ENCODE data around the gene GNAS. TPM values are rescaled to one million over a fixed set of nuclear protein-coding genes. Genes with fewer than 3 reads are reported as not detected.

Gene GNAS
- total and polyA plus RNA-seq, 4 donors, result 838 to 1,060 (median 907) TPM

DNA sequence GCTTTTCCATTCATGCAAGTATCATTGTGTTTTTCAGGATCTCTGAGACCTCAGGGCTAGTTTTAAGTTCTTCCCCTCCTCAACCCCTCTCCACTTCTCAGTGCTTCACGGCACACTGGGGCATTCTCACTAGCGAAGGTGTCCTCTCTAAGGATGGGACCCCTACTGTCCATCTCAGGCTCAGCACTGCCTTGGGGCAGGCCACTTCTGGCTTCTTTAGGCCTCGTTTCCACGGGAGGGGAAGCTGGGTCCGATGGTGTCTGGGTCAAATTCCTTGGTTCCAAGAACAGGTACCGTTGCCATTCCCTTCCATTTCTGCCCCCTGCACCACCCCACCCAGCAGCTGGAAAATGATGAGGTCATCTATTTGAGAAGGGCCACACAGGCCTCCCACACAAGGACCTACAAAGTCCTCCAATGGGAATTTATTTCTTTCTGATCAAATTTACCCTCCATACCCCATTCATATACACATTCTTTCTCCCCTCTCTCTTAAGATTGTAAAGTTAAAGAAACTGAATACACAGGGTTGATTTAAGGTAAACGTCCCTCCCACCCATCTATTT is 17.2 kb downstream of the GNAS start:
- no peak for DNase-seq
- no peaks in the 10 kb centered on the region for H3K9me3 ChIP-seq (ENCODE audit: control insufficient read depth, low read length)
- no peak overlapping the region for H3K4me3 ChIP-seq (ENCODE audit: low read length in 2 of 2)
- ATAC-seq (ENCODE audit: low FRiP score), result no peak
- WGBS, 2 donors, result 78 to 83% methylated on average over 7 of the region's 7 CpGs
- no peak overlapping the region for H3K27ac ChIP-seq (ENCODE audit: low read depth in 1 of 2, low read length in 2 of 2)
- H3K36me3 ChIP-seq (ENCODE audit: control insufficient read depth in 1 of 2, insufficient read depth in 2 of 2, low read length in 1 of 2), result no peaks in the 10 kb centered on the region
- intact Hi-C loops (cut with DNase I), result loop anchor here (1.0 to 10.0 kb wide), 5 partner anchors 215 to 588 kb away; no protein-coding TSS in a partner anchor
- no peaks in the 10 kb centered on the region for H3K27me3 ChIP-seq (ENCODE audit: control insufficient read depth in 1 of 2, insufficient read depth in 2 of 2, low read length in 1 of 2)
- H3K4me1 ChIP-seq (ENCODE audit: control insufficient read depth in 1 of 2, insufficient read depth in 2 of 2, low read length in 2 of 2), result no peaks in the 10 kb centered on the region

- 42 to 47% methylated on average over 7 of the region's 7 CpGs for WGBS, 2 donors
- peak; percentile 79 to 85 for DNase-seq
- intact Hi-C loops (cut with DNase I), result loop anchor here (1.0 to 10.0 kb wide), 3 partner anchors 214 to 352 kb away; no protein-coding TSS in a partner anchor
- no peak overlapping the region for H3K27ac ChIP-seq (ENCODE audit: low read depth in 1 of 2, low read length in 2 of 2)
- H3K4me3 ChIP-seq (ENCODE audit: low read length in 2 of 2), result no peak overlapping the region
- peak; percentile 79 for ATAC-seq (ENCODE audit: low FRiP score)
- H3K9me3 ChIP-seq (ENCODE audit: control insufficient read depth, low read length), result no peaks in the 10 kb centered on the region
- H3K27me3 ChIP-seq (ENCODE audit: control insufficient read depth in 1 of 2, insufficient read depth in 2 of 2, low read length in 1 of 2), result no peaks in the 10 kb centered on the region
- H3K4me1 ChIP-seq (ENCODE audit: control insufficient read depth in 1 of 2, insufficient read depth in 2 of 2, low read length in 2 of 2), result no peaks in the 10 kb centered on the region
- no peaks in the 10 kb centered on the region for H3K36me3 ChIP-seq (ENCODE audit: control insufficient read depth in 1 of 2, insufficient read depth in 2 of 2, low read length in 1 of 2)
These were observed 17.9 kb downstream of the GNAS start for GRCh38 chr20:58870293-58871014.

DNA sequence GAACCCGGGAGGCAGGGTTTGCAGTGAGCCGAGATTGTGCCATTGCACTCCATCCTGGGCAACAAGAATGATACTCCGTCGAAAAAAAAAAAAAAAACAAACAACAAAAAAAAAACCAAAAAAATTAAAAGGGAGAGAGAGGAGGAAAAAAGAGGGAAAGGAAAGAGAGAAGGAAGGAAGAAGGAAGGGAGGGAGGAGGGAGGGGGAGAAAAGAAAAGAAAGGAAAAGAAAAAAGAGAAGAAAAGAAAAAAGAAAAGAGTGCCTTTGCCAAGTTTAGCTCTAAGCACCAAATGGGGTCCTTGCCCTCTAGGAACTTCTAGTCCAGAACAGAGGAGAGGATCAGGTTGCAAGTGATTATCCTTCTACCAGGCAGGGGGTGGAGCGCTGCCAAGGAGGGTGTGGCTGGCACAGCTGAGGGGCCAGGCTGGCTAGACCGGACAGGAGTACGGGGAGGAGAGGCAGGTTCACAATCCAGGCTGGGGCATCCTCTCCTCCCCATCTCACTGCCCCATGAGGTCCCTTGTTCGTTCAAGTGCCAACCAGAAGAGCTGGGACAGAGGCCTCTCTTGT is 19.1 kb downstream of the GNAS start:
- no peak for DNase-seq
- ATAC-seq (ENCODE audit: low FRiP score), result no peak
- Histone ChIP-seq H3K36me3 (ENCODE audit: control insufficient read depth in 1 of 2, insufficient read depth in 2 of 2, low read length in 1 of 2) (no peaks in the 10 kb centered on the region), H3K4me1 (ENCODE audit: control insufficient read depth in 1 of 2, insufficient read depth in 2 of 2, low read length in 2 of 2) (no peaks in the 10 kb centered on the region), H3K4me3 (ENCODE audit: low read length in 2 of 2) (no peak overlapping the region), H3K27me3 (ENCODE audit: control insufficient read depth in 1 of 2, insufficient read depth in 2 of 2, low read length in 1 of 2) (no peaks in the 10 kb centered on the region), H3K9me3 (ENCODE audit: control insufficient read depth, low read length) (no peaks in the 10 kb centered on the region), H3K27ac (ENCODE audit: low read depth in 1 of 2, low read length in 2 of 2) (no peak overlapping the region)
- intact Hi-C loops (cut with DNase I), result loop anchor here in 1 of 2 donors (2.0 to 10.0 kb wide), 2 partner anchors 213 to 351 kb away; no protein-coding TSS in a partner anchor
- WGBS, 2 donors, result 83 to 91% methylated on average over 8 of the region's 8 CpGs

- no peaks in the 10 kb centered on the region for H3K36me3 ChIP-seq (ENCODE audit: control insufficient read depth in 1 of 2, insufficient read depth in 2 of 2, low read length in 1 of 2)
- H3K27ac ChIP-seq (ENCODE audit: low read depth in 1 of 2, low read length in 2 of 2), result no peak overlapping the region
- no peak overlapping the region for H3K4me3 ChIP-seq (ENCODE audit: low read length in 2 of 2)
- ATAC-seq (ENCODE audit: low FRiP score) (no peak), DNase-seq (no peak)
- 93 to 100% methylated on average over 1 of the region's 1 CpG for WGBS, 2 donors
- no peaks in the 10 kb centered on the region for H3K27me3 ChIP-seq (ENCODE audit: control insufficient read depth in 1 of 2, insufficient read depth in 2 of 2, low read length in 1 of 2)
- no peaks in the 10 kb centered on the region for H3K4me1 ChIP-seq (ENCODE audit: control insufficient read depth in 1 of 2, insufficient read depth in 2 of 2, low read length in 2 of 2)
- intact Hi-C loops (cut with DNase I), result loop anchor here in 1 of 2 donors (10.0 kb wide), 1 partner anchor 210 kb away; no protein-coding TSS in a partner anchor
- H3K9me3 ChIP-seq (ENCODE audit: control insufficient read depth, low read length), result no peaks in the 10 kb centered on the region
These were observed 22.0 kb downstream of the GNAS start for GRCh38 chr20:58874469-58874868.

GRCh38 chr20:58875111-58875510 is 22.6 kb downstream of the GNAS start:
- 95 to 97% methylated on average over 3 of the region's 3 CpGs for WGBS, 2 donors
- DNase-seq (no peak), ATAC-seq (ENCODE audit: low FRiP score) (no peak)
- Histone ChIP-seq H3K4me1 (ENCODE audit: control insufficient read depth in 1 of 2, insufficient read depth in 2 of 2, low read length in 2 of 2) (no peaks in the 10 kb centered on the region), H3K27ac (ENCODE audit: low read depth in 1 of 2, low read length in 2 of 2) (no peak overlapping the region), H3K27me3 (ENCODE audit: control insufficient read depth in 1 of 2, insufficient read depth in 2 of 2, low read length in 1 of 2) (no peaks in the 10 kb centered on the region), H3K36me3 (ENCODE audit: control insufficient read depth in 1 of 2, insufficient read depth in 2 of 2, low read length in 1 of 2) (no peaks in the 10 kb centered on the region), H3K9me3 (ENCODE audit: control insufficient read depth, low read length) (no peaks in the 10 kb centered on the region), H3K4me3 (ENCODE audit: low read length in 2 of 2) (no peak overlapping the region)
- intact Hi-C loops (cut with DNase I), result loop anchor here in 1 of 2 donors (10.0 kb wide), 1 partner anchor 210 kb away; no protein-coding TSS in a partner anchor

DNA sequence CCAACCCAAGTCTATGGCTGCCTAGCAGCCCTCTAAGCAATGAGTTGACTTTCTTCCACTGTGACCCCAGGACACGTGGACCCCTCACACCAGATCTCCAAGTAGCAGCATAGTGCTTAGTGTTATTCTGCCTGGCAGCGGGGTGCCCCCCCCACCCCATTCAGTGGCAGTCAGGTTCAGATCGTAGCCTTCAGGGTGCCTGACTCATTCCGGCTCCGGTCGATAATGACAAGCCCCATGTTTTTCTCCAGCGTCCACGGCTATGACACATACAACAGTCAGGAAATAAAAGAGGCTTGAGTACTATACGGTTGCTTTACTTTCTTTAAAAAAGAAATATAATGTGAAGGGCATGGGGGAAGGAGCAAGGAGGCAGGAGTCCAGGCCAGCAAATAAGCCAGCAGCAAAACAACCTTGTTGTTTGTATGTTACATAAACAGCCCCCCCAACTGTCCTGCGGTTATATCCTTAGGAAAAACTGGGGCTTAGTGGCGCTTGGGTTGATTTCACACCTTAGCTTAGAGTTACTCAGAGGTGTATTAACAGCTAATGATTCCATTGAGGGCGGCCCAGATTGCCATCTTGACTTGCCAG is 23.1 kb downstream of the GNAS start:
- no peak overlapping the region for H3K27ac ChIP-seq (ENCODE audit: low read depth in 1 of 2, low read length in 2 of 2)
- no peak for ATAC-seq (ENCODE audit: low FRiP score)
- no peak overlapping the region for H3K4me3 ChIP-seq (ENCODE audit: low read length in 2 of 2)
- no peak for DNase-seq
- H3K27me3 ChIP-seq (ENCODE audit: control insufficient read depth in 1 of 2, insufficient read depth in 2 of 2, low read length in 1 of 2), result no peaks in the 10 kb centered on the region
- 85 to 89% methylated on average over 12 of the region's 12 CpGs for WGBS, 2 donors
- no peaks in the 10 kb centered on the region for H3K4me1 ChIP-seq (ENCODE audit: control insufficient read depth in 1 of 2, insufficient read depth in 2 of 2, low read length in 2 of 2)
- no peaks in the 10 kb centered on the region for H3K9me3 ChIP-seq (ENCODE audit: control insufficient read depth, low read length)
- H3K36me3 ChIP-seq (ENCODE audit: control insufficient read depth in 1 of 2, insufficient read depth in 2 of 2, low read length in 1 of 2), result no peaks in the 10 kb centered on the region
- intact Hi-C loops (cut with DNase I), result loop anchor here in 1 of 2 donors (10.0 kb wide), 1 partner anchor 209 kb away; no protein-coding TSS in a partner anchor

GRCh38 chr20:58876437-58876836 is 23.9 kb downstream of the GNAS start:
- Histone ChIP-seq H3K27me3 (ENCODE audit: control insufficient read depth in 1 of 2, insufficient read depth in 2 of 2, low read length in 1 of 2) (no peaks in the 10 kb centered on the region), H3K27ac (ENCODE audit: low read depth in 1 of 2, low read length in 2 of 2) (no peak overlapping the region), H3K9me3 (ENCODE audit: control insufficient read depth, low read length) (no peaks in the 10 kb centered on the region), H3K4me1 (ENCODE audit: control insufficient read depth in 1 of 2, insufficient read depth in 2 of 2, low read length in 2 of 2) (no peaks in the 10 kb centered on the region), H3K4me3 (ENCODE audit: low read length in 2 of 2) (no peak overlapping the region), H3K36me3 (ENCODE audit: control insufficient read depth in 1 of 2, insufficient read depth in 2 of 2, low read length in 1 of 2) (no peaks in the 10 kb centered on the region)
- DNase-seq, result no peak
- no peak for ATAC-seq (ENCODE audit: low FRiP score)
- WGBS, 2 donors, result 80 to 83% methylated on average over 7 of the region's 7 CpGs
- intact Hi-C loops (cut with DNase I), result loop anchor here in 1 of 2 donors (10.0 kb wide), 1 partner anchor 208 kb away; no protein-coding TSS in a partner anchor

GRCh38 chr20:58877050-58877975 is 24.8 kb downstream of the GNAS start:
- WGBS, 2 donors, result 74 to 79% methylated on average over 11 of the region's 11 CpGs
- intact Hi-C loops (cut with DNase I), result loop anchor here in 1 of 2 donors (10.0 kb wide), 1 partner anchor 207 kb away; no protein-coding TSS in a partner anchor
- no peaks in the 10 kb centered on the region for H3K9me3 ChIP-seq (ENCODE audit: control insufficient read depth, low read length)
- ATAC-seq (ENCODE audit: low FRiP score) (no peak), DNase-seq (no peak)
- H3K27ac ChIP-seq (ENCODE audit: low read depth in 1 of 2, low read length in 2 of 2), result no peak overlapping the region
- H3K27me3 ChIP-seq (ENCODE audit: control insufficient read depth in 1 of 2, insufficient read depth in 2 of 2, low read length in 1 of 2), result no peaks in the 10 kb centered on the region
- no peaks in the 10 kb centered on the region for H3K4me1 ChIP-seq (ENCODE audit: control insufficient read depth in 1 of 2, insufficient read depth in 2 of 2, low read length in 2 of 2)
- H3K36me3 ChIP-seq (ENCODE audit: control insufficient read depth in 1 of 2, insufficient read depth in 2 of 2, low read length in 1 of 2), result no peaks in the 10 kb centered on the region
- no peak overlapping the region for H3K4me3 ChIP-seq (ENCODE audit: low read length in 2 of 2)
